Measurements from ENCODE around the gene KAT2A. TPM values are rescaled to one million over a fixed set of nuclear protein-coding genes. Genes with fewer than 3 reads are reported as not detected.

The KAT2A gene
- polyA plus RNA-seq, 1 experiment = 13.6 TPM

GRCh38 chr17:42131981-42132432, 10.8 kb upstream of the KAT2A start:
- Histone ChIP-seq H3K4me3 (ENCODE audit: low read depth, low read length) (no peak overlapping the region), H3K27ac (ENCODE audit: low read depth, low read length) (no peak overlapping the region), H3K27me3 (ENCODE audit: control insufficient read depth, insufficient read depth, low read length) (no peaks in the 10 kb centered on the region), H3K9me3 (ENCODE audit: control insufficient read depth, insufficient read depth, low read length) (no peaks in the 10 kb centered on the region)
- no peak for TF ChIP-seq CTCF (IDR thresholded peaks at IDR 0.05; ENCODE audit: low read depth, low read length)
- CTCF ChIA-PET = no interaction called here
- no peak for DNase-seq (ENCODE audit: low read depth, low spot score)
- POLR2A ChIA-PET = no interaction called here

GRCh38 chr17:42131232-42131631, 10.1 kb upstream of the KAT2A start:
- no peak overlapping the region for H3K27ac ChIP-seq (ENCODE audit: low read depth, low read length)
- H3K4me3 ChIP-seq (ENCODE audit: low read depth, low read length) = no peak overlapping the region
- H3K27me3 ChIP-seq (ENCODE audit: control insufficient read depth, insufficient read depth, low read length) = no peaks in the 10 kb centered on the region
- ChIA-PET POLR2A (no interaction called here), CTCF (no interaction called here)
- H3K9me3 ChIP-seq (ENCODE audit: control insufficient read depth, insufficient read depth, low read length) = no peaks in the 10 kb centered on the region
- no peak for DNase-seq (ENCODE audit: low read depth, low spot score)
- TF ChIP-seq CTCF (IDR thresholded peaks at IDR 0.05; ENCODE audit: low read depth, low read length) = no peak

- Histone ChIP-seq H3K27me3 (ENCODE audit: control insufficient read depth, insufficient read depth, low read length) (no peaks in the 10 kb centered on the region), H3K4me3 (ENCODE audit: low read depth, low read length) (no peak overlapping the region), H3K27ac (ENCODE audit: low read depth, low read length) (no peak overlapping the region), H3K9me3 (ENCODE audit: control insufficient read depth, insufficient read depth, low read length) (no peaks in the 10 kb centered on the region)
- no peak for DNase-seq (ENCODE audit: low read depth, low spot score)
- CTCF ChIA-PET = no interaction called here
- TF ChIP-seq CTCF (IDR thresholded peaks at IDR 0.05; ENCODE audit: low read depth, low read length) = no peak
- POLR2A ChIA-PET = no interaction called here
These were observed 9.3 kb upstream of the KAT2A start for GRCh38 chr17:42130310-42130936.

- no peak for DNase-seq (ENCODE audit: low read depth, low spot score)
- no peak overlapping the region for H3K27ac ChIP-seq (ENCODE audit: low read depth, low read length)
- POLR2A ChIA-PET = no interaction called here
- CTCF ChIA-PET = no interaction called here
- TF ChIP-seq CTCF (IDR thresholded peaks at IDR 0.05; ENCODE audit: low read depth, low read length) = no peak
- H3K9me3 ChIP-seq (ENCODE audit: control insufficient read depth, insufficient read depth, low read length) = no peaks in the 10 kb centered on the region
- H3K4me3 ChIP-seq (ENCODE audit: low read depth, low read length) = no peak overlapping the region
- no peaks in the 10 kb centered on the region for H3K27me3 ChIP-seq (ENCODE audit: control insufficient read depth, insufficient read depth, low read length)
These were observed 8.1 kb upstream of the KAT2A start for GRCh38 chr17:42129109-42129837.

- no peak overlapping the region for H3K27ac ChIP-seq (ENCODE audit: low read depth, low read length)
- H3K9me3 ChIP-seq (ENCODE audit: control insufficient read depth, insufficient read depth, low read length) = no peaks in the 10 kb centered on the region; the same call in 1 of the 2 replicates
- DNase-seq (ENCODE audit: low read depth, low spot score) = no peak
- CTCF ChIA-PET = no interaction called here
- TF ChIP-seq CTCF (IDR thresholded peaks at IDR 0.05; ENCODE audit: low read depth, low read length) = no peak
- H3K4me3 ChIP-seq (ENCODE audit: low read depth, low read length) = no peak overlapping the region
- POLR2A ChIA-PET = interaction anchor here (0.7 kb wide), 1 partner anchor 97 kb away, joined by 4 read pairs; no protein-coding TSS in a partner anchor
- no peaks in the 10 kb centered on the region for H3K27me3 ChIP-seq (ENCODE audit: control insufficient read depth, insufficient read depth, low read length)
These were observed 6.2 kb upstream of the KAT2A start for GRCh38 chr17:42127414-42127813.
